Erythroblast (primary cell): ENCODE results near the gene DENND6B.

Experiments
- GATA1 ChIP-seq: IDR thresholded peaks from 2 replicates; pipeline ENCODE4 v1.6.1; 2011; ENCODE audit warnings: low read depth, mild to moderate bottlenecking, control low read depth, low read length, moderate library complexity
- POLR2A ChIP-seq: IDR thresholded peaks from 2 replicates; pipeline ENCODE4 v1.6.1; 2011; ENCODE audit warnings: mild to moderate bottlenecking, low read length

GRCh38 chr22:50317178-50317577, 9.6 kb downstream of the DENND6B start:
- TF ChIP-seq POLR2A, result no peak
- no peak for TF ChIP-seq GATA1
